ENCODE data around the gene DPP7. TPM values are rescaled to one million over a fixed set of nuclear protein-coding genes. Genes with fewer than 3 reads are reported as not detected.

DPP7 gene
- total and polyA plus RNA-seq, 9 of the 15 experiments (the other 6 are each of a cell fraction or from before 2014, with no cell fraction given): 0.99 to 365 (median 132) TPM

DNA sequence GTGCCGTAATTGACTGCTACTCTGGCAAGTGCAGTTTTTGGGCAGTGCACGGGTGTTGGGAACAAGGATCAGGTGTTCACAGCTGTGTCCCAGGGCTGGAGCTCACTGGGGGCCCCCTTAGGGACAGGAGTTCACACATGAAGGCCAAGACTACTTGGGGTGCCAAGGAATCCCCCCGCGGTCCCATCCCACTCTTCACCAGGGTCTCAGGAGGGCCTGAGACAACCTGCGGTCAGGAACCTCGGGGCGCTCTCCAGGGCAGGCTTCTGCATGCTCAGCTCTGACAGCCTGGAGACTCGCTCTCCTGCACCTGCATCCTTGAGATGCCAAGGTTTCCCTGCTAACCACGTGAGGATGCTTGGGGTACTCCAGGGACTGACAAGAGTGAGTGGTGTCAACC lies 30.0 kb downstream of the DPP7 start:
- no peak for DNase-seq (ENCODE audit: extremely low read depth in 1 of 4, low spot score in 3 of 4)
- no peaks in the 10 kb centered on the region for H3K9me3 ChIP-seq (replicated peaks; ENCODE audit: control insufficient read depth, insufficient read depth, low read depth, low read length)
- no peak overlapping the region for H3K4me2 ChIP-seq (ENCODE audit: insufficient read depth, low read length)
- POLR2A ChIA-PET: interaction anchor here (0.6 to 2.6 kb wide), 6 partner anchors 9 to 156 kb away, joined by 3 to 14 read pairs (median 4); partner anchors contain the start of genes SAPCD2 and TUBB4B
- no peak overlapping the region for H3K4me3 ChIP-seq
- H3K27ac ChIP-seq (ENCODE audit: extremely low read depth, low read depth, low read length): no peak overlapping the region; the same call in 2 of the 3 replicates
- in situ Hi-C loops (cut with MboI) (no loop called here), intact Hi-C loops (cut with micrococcal nuclease) (no loop called here)
- TF ChIP-seq SP1 (CRISPR knock-in tag; IDR thresholded peaks at IDR 0.05) (no peak), FOXK1 (CRISPR knock-in tag; IDR thresholded peaks at IDR 0.05; ENCODE audit: borderline replicate concordance) (no peak)
- FAIRE-seq: no peak
- H3K9ac ChIP-seq (ENCODE audit: insufficient read depth in 1 of 2, low read depth in 2 of 2, low read length in 2 of 2): no peak overlapping the region
- WGBS (ENCODE audit: insufficient coverage, low coverage, missing lambda C conversion rate): 78% methylated on average over 9 of the region's 9 CpGs
- no peak for ATAC-seq
- CTCF ChIA-PET (ENCODE audit: low intra/inter-chr PET ratio): no interaction called here
- BruUV-seq (replicated peaks): no TSS peak
- H3K27me3 ChIP-seq (ENCODE audit: control insufficient read depth in 2 of 2, insufficient read depth in 2 of 2, low read length in 2 of 2): no peaks in the 10 kb centered on the region
- no peak overlapping the region for H2AFZ ChIP-seq (ENCODE audit: low read depth, low read length)
- H3K4me1 ChIP-seq (replicated peaks in 1 of 2; ENCODE audit: control insufficient read depth in 2 of 2, insufficient read depth in 2 of 2, low read length in 2 of 2): peaks cover 32 to 76% of the 10 kb centered on the region in 2 experiments; a peak in 4 of 5 replicates
- no peaks in the 10 kb centered on the region for H4K20me1 ChIP-seq (replicated peaks; ENCODE audit: control insufficient read depth, insufficient read depth, low read length)
- H3K36me3 ChIP-seq (ENCODE audit: control insufficient read depth, insufficient read depth, low read length): peaks cover 16% of the 10 kb centered on the region
- peaks cover 30% of the 10 kb centered on the region for H3K79me2 ChIP-seq (ENCODE audit: control insufficient read depth, insufficient read depth, low read length)
- H3K9me1 ChIP-seq (ENCODE audit: control insufficient read depth, insufficient read depth, low read length): no peaks in the 10 kb centered on the region

- H3K27ac ChIP-seq (ENCODE audit: extremely low read depth, low read depth, low read length): peak overlapping the region; percentile 63; the same call in 2 of the 3 replicates
- WGBS (ENCODE audit: insufficient coverage, low coverage, missing lambda C conversion rate): 33% methylated on average over 11 of the region's 12 CpGs
- H3K4me3 ChIP-seq: no peak overlapping the region
- H2AFZ ChIP-seq (ENCODE audit: low read depth, low read length): peak overlapping the region; percentile 80
- ChIA-PET CTCF (ENCODE audit: low intra/inter-chr PET ratio) (no interaction called here), POLR2A (interaction anchor here (0.6 to 2.6 kb wide), 6 partner anchors 8 to 157 kb away, joined by 3 to 14 read pairs (median 3); partner anchors contain the start of genes SAPCD2 and TUBB4B)
- peaks cover 13% of the 10 kb centered on the region for H3K36me3 ChIP-seq (ENCODE audit: control insufficient read depth, insufficient read depth, low read length)
- intact Hi-C loops (cut with micrococcal nuclease) (no loop called here), in situ Hi-C loops (cut with MboI) (no loop called here)
- H3K9me3 ChIP-seq (replicated peaks; ENCODE audit: control insufficient read depth, insufficient read depth, low read depth, low read length): no peaks in the 10 kb centered on the region
- no peaks in the 10 kb centered on the region for H3K9me1 ChIP-seq (ENCODE audit: control insufficient read depth, insufficient read depth, low read length)
- peaks cover 24% of the 10 kb centered on the region; the same call in 2 of the 3 replicates for H3K79me2 ChIP-seq (ENCODE audit: control insufficient read depth, insufficient read depth, low read length)
- H3K9ac ChIP-seq (ENCODE audit: insufficient read depth in 1 of 2, low read depth in 2 of 2, low read length in 2 of 2): peak overlapping the region; percentile 26 to 88; a peak in 3 of 4 replicates
- H3K4me1 ChIP-seq (replicated peaks in 1 of 2; ENCODE audit: control insufficient read depth in 2 of 2, insufficient read depth in 2 of 2, low read length in 2 of 2): peaks cover 32 to 82% of the 10 kb centered on the region in 2 experiments; a peak in 4 of 5 replicates
- H3K27me3 ChIP-seq (ENCODE audit: control insufficient read depth in 2 of 2, insufficient read depth in 2 of 2, low read length in 2 of 2): no peaks in the 10 kb centered on the region
- H3K4me2 ChIP-seq (ENCODE audit: insufficient read depth, low read length): peak overlapping the region; percentile 58
- DNase-seq (ENCODE audit: extremely low read depth in 1 of 4, low spot score in 3 of 4) (peak; percentile 52 to 80 (median 58)), ATAC-seq (no peak), FAIRE-seq (peak; percentile 95)
- H4K20me1 ChIP-seq (replicated peaks; ENCODE audit: control insufficient read depth, insufficient read depth, low read length): no peaks in the 10 kb centered on the region
- no TSS peak for BruUV-seq (replicated peaks)
- no peak for TF ChIP-seq SP2 (IDR thresholded peaks at IDR 0.05; ENCODE audit: extremely low read depth, low read depth, low read length, poor library complexity, severe bottlenecking)
- TF ChIP-seq CTBP1 (IDR thresholded peaks at IDR 0.05; ENCODE audit: borderline replicate concordance): peak; percentile 46; the same call in 1 of the 2 replicates
- peak; percentile 87 for TF ChIP-seq JUND (IDR thresholded peaks at IDR 0.05; ENCODE audit: borderline replicate concordance, low read depth, low read length)
- peak; percentile 78; the same call in 1 of the 3 replicates for TF ChIP-seq JUND (tag; IDR thresholded peaks at IDR 0.05; ENCODE audit: borderline replicate concordance, low read depth, low read length)
- TF ChIP-seq SMARCA4 (IDR thresholded peaks at IDR 0.05): peak; percentile 64
- TF ChIP-seq BRF2 (IDR thresholded peaks at IDR 0.05; ENCODE audit: borderline replicate concordance, insufficient read depth, insufficient read length): no peak
- no peak for TF ChIP-seq MBD1 (CRISPR knock-in tag; IDR thresholded peaks at IDR 0.05)
- TF ChIP-seq HMG20B (CRISPR knock-in tag; IDR thresholded peaks at IDR 0.05): no peak
- no peak for TF ChIP-seq NFATC3 (IDR thresholded peaks at IDR 0.05)
- TF ChIP-seq FOSL1 (tag; conservative IDR thresholded peaks at IDR 0.05): peak; percentile 95
- no peak for TF ChIP-seq CSDE1 (IDR thresholded peaks at IDR 0.05)
These were observed 31.0 kb downstream of the DPP7 start for GRCh38 chr9:137083394-137084004.

All from K562 (cell line).